Pancreas (tissue), 10 donors: ENCODE results near the gene VASH2. TPM values are rescaled to one million over a fixed set of nuclear protein-coding genes. Genes with fewer than 3 reads are reported as not detected.

ENCODE experiments used
- ATAC-seq, 4 donors: fragments of 200-7000 bp; cut with Tn5 transposase; one replicate each; pipeline versions ENCODE4 v1.8.0 to v1.9.1; 2020; ENCODE audit warnings: mild to moderate bottlenecking in 4 of 4, moderate library complexity in 4 of 4
- DNase-seq, 6 donors: peaks; one replicate each; pipeline ENCODE4 v3.0.0-alpha.2; 2020
- FAIRE-seq: peaks from 2 replicates; lab custom pipeline; 2012; peaks lifted over from hg19 to GRCh38; lab: Jason Lieb, UNC
- H3K27ac ChIP-seq, 4 donors: fragments of 200-600 bp; sonication (generic); 1 replicate in 3 of 4; 2 replicates in 1 of 4; pipeline versions ENCODE4 v1.5.0 to v1.8.0; 2020
- H3K27me3 ChIP-seq, 4 donors: fragments of 200-600 bp; one replicate each; pipeline ENCODE4 v1.8.0; 2021
- H3K36me3 ChIP-seq, 3 donors: fragments of 200-600 bp; sonication (generic) in 1 of 3; one replicate each; pipeline versions ENCODE4 v1.5.0 to v1.8.0; 2020 to 2021
- H3K4me1 ChIP-seq, 3 donors: fragments of 200-600 bp; one replicate each; pipeline ENCODE4 v1.8.0; 2021
- H3K4me3 ChIP-seq, 4 donors: fragments of 200-600 bp; sonication (generic) in 2 of 4; one replicate each; pipeline versions ENCODE4 v1.5.0 to v1.8.0; 2020 to 2021
- H3K9me3 ChIP-seq, 4 donors: fragments of 200-600 bp; one replicate each; pipeline ENCODE4 v1.8.0; 2021
- CTCF ChIP-seq, 4 donors: fragments of 200-600 bp; sonication (generic) in 3 of 4; IDR thresholded peaks; one replicate each; pipeline versions ENCODE4 v1.5.0 to v1.8.0; 2021; ENCODE audit warnings: antibody characterized with exemption in 4 of 4
- WGBS, 2 donors: extraction: QIAGEN DNeasy Blood & Tissue Kit; methylation state at CpG; one replicate each; pipeline ENCODE4 v1.1.7; 2013; 5-methylcytosine and 5-hydroxymethylcytosine counted together
- intact Hi-C, 3 donors: fragments of 100-400 bp; cut with DNase I; formaldehyde crosslinking; loops; one replicate each; pipeline versions ENCODE4 v1.11.1 to v1.14.2; 2022
- polyA plus RNA-seq, 2 donors: library from polyadenylated mRNA; stranded (reverse); fragments of 200-250 nt; gene quantifications; one replicate each; pipeline ENCODE4 v1.2.3, GENCODE V29; 2013
- total RNA-seq, 6 donors: library from RNA; stranded (reverse); fragmentation: NEBNext Ultra II Directional in 4 of 6; extraction: Animal tissue kit (Norgen Biotek cat#: 25700) in 4 of 6; gene quantifications; one replicate each; pipeline versions ENCODE4 v1.2.1 to v1.2.4, GENCODE V29; 2021 to 2023
- donor health status: healthy with polysubstance abuse.
- donor health status: DM: no; HTN: no; CAD: no; lungs with moderate emphysema.
- donor health status: DM: no; HTN: no; CAD: no.
- donor health status: control.
- donor health status: control.
- donor health status: Bipolar disorder and iron deficiency.
- donor health status: DM: yes; HTN: yes; CAD: no.
- donor health status: DM: no; HTN: no; CAD: no.
- donor health status: DM: no; HTN: no; CAD: no.
- donor health status: DM: yes; HTN: yes; CAD: no.

VASH2 gene
- total and polyA plus RNA-seq, 8 donors: 0.15 to 1.9 (median 0.52) TPM; not detected in 1

GRCh38 chr1:212973426-212973825, 23.1 kb downstream of the VASH2 start:
- no peak for FAIRE-seq
- intact Hi-C loops: no loop called here

GRCh38 chr1:212973899-212974298, 23.6 kb downstream of the VASH2 start:
- Histone ChIP-seq H3K36me3 (no peaks in the 10 kb centered on the region), H3K27me3 (no peaks in the 10 kb centered on the region), H3K9me3 (no peaks in the 10 kb centered on the region), H3K27ac (no peak overlapping the region), H3K4me3 (no peak overlapping the region), H3K4me1 (no peaks in the 10 kb centered on the region)
- DNase-seq (no peak), ATAC-seq (no peak), FAIRE-seq (no peak)
- no peak for TF ChIP-seq CTCF (IDR thresholded peaks at IDR 0.05)
- intact Hi-C loops: no loop called here
- WGBS, 2 donors: 68 to 80% methylated on average over 8 of the region's 8 CpGs

More at GRCh38 chr1:212973426-212973825, 23.1 kb downstream of the VASH2 start:
- ATAC-seq (no peak), DNase-seq (no peak)
- Histone ChIP-seq H3K36me3 (no peaks in the 10 kb centered on the region), H3K27ac (no peak overlapping the region), H3K4me3 (no peak overlapping the region), H3K9me3 (no peaks in the 10 kb centered on the region), H3K4me1 (no peaks in the 10 kb centered on the region), H3K27me3 (no peaks in the 10 kb centered on the region)
- 61 to 73% methylated on average over 4 of the region's 4 CpGs for WGBS, 2 donors
- TF ChIP-seq CTCF (IDR thresholded peaks at IDR 0.05): no peak

- no peak for FAIRE-seq
- Histone ChIP-seq H3K4me3 (no peak overlapping the region), H3K27ac (no peak overlapping the region), H3K36me3 (no peaks in the 10 kb centered on the region), H3K27me3 (no peaks in the 10 kb centered on the region), H3K9me3 (no peaks in the 10 kb centered on the region), H3K4me1 (no peaks in the 10 kb centered on the region)
- 58 to 70% methylated on average over 6 of the region's 6 CpGs for WGBS, 2 donors
- intact Hi-C loops: no loop called here
- DNase-seq: no peak
- no peak for TF ChIP-seq CTCF (IDR thresholded peaks at IDR 0.05)
- no peak for ATAC-seq
Observed at GRCh38 chr1:212974711-212975110, 24.4 kb downstream of the VASH2 start.

- WGBS, 2 donors: 69 to 86% methylated on average over 10 of the region's 10 CpGs
Observed at GRCh38 chr1:212975111-212975918, 25.0 kb downstream of the VASH2 start.

More at GRCh38 chr1:212975111-212975918, 25.0 kb downstream of the VASH2 start:
- ATAC-seq (no peak), FAIRE-seq (no peak), DNase-seq (no peak)
- Histone ChIP-seq H3K27me3 (no peaks in the 10 kb centered on the region), H3K27ac (no peak overlapping the region), H3K9me3 (no peaks in the 10 kb centered on the region), H3K4me1 (no peaks in the 10 kb centered on the region), H3K36me3 (no peaks in the 10 kb centered on the region), H3K4me3 (no peak overlapping the region)
- no peak for TF ChIP-seq CTCF (IDR thresholded peaks at IDR 0.05)
- intact Hi-C loops: no loop called here
